Umbilical cord (tissue), 2 donors: ENCODE results near the gene ZBTB5. TPM values are rescaled to one million over a fixed set of nuclear protein-coding genes. Genes with fewer than 3 reads are reported as not detected.

Experiments
- DNase-seq: peaks from one replicate; pipeline ENCODE4 v3.0.0-alpha.2; 2015; ENCODE audit warnings: low spot score
- total RNA-seq: library from RNA; depleted of rRNA; stranded (reverse); fragments of >200 nt; gene quantifications from one replicate; pipeline ENCODE4 v1.2.3, GENCODE V29; 2014; ENCODE audit warnings: low replicate concordance; ENCODE audit not compliant: insufficient read depth

The ZBTB5 gene
- total RNA-seq, 1 donor from 2014 or later, result 14.7 TPM

GRCh38 chr9:37424204-37424685, 41.0 kb downstream of the ZBTB5 start:
- DNase-seq, result no peak

DNA sequence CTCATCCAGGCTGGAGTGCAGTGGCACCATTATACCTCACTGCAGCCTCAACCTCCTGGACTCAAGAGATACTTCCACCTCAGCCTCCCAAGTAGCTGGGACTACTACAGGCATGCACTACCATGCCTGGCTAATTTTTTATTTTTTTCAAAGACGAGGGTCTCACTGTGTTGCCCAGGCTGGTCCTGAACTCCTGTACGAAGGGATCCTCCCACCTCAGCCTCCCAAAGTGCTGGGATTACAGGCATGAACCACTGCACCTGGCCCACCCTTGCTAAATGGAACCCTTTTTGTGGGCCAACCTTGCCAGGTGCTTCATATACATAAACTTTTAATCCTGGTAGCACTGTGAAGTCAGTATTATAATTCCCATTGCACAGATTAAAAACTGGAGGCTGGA, 41.7 kb downstream of the ZBTB5 start:
- DNase-seq, result no peak

DNA sequence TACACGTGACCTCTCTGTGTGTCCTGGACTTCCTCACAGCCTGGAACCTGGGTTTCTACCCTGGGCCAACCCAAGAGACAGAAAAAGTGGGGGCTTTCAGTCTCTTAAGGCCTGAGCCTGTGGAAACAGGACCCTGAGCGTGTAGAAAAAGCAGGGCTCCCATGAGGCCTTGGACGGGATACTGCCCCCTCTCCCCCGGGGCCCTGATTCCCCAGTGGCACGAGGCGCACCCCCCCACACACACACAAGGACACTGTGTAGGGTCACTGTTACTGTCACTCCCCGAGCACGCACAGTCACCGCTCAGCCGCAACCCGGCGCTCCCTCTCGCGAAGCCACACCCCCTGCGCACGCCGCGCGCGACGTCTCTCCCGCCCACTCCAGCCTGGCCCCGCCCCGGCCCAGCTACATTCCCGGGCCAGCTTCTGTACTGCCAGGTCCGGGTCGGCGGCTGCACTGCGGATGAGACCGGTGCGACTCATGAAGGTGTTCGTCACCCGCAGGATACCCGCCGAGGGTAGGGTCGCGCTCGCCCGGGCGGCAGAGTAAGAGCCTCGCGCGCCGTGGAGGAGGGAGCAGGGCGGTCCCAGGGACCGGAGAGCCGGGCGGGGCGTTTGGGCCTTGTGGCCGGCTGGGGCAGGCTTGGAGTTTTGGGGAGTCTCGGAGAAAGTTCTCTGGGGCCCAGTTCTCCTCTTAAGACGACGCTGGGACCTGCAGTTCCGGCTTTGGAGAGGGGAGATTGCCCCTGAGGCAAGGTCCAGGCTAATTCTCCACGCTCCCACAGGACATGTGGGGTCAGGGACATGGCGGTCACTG, 42.8 kb downstream of the ZBTB5 start, which contains the start of gene GRHPR:
GRHPR (plus strand) TSS at position 408 of the 816 bp plus-strand sequence; CDS start at position 463, 55 bp downstream.
- peak; percentile 88 for DNase-seq

DNA sequence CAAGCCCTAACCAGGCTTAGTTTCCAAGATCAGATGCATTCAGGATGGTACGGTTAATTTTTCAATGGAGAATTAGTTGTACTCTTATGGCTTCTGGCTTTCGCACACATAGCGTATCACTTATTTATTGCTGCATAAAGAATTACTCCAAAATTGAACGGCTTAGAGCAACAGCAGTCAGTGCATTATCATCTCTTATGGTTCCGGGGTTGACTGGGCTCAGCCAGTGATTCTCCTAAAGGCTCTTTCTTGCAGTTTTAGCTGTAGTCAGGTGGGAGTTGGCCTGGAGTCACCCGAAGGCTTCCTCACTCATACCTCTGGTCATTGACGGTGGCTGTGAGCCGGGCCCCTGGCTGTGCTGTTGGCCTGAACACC, 43.3 kb downstream of the ZBTB5 start:
- no peak for DNase-seq

DNA sequence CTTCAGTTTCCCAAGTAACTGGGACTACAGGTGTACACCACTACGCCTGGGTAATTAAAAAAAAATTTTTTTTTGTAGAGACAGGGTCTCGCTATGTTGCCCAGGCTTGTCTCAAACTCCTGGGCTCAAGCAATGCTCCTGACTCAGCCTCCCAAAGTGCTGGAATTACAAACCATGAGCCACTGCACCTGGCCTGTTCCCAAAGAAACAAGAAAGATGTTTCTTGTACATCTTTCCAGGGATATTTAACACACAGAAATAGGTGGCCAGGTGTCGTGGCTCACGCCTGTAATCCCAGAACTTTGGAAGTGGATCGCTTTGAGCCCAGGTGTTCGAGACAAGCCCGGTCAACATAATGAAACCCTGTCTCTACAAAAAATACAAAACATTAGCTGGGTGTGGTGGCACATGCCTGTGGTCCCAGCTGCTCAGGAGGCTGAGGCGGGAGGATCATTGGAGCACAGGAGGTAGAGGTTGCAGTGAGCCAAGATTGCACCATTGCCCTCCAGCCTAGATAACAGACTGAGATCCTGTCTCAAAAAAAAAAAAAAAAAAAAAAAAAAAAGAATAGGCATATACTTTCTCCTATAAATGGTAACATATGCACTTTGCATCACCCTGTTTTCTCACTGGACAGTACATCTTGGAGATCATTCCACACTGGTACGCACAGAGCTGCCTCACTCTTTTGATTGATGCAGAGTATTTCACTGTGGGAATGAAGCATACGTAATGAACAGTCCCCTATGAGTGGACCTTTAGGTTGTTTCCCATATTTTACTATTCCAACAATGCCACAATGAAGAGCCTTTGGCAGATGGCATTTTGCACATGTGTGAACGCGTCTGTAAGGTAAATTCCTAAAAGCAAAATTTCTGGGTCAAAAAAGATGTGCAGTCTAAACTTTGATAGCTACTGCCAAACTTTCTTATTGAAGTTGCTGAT, 44.7 kb downstream of the ZBTB5 start:
- DNase-seq, result no peak

DNA sequence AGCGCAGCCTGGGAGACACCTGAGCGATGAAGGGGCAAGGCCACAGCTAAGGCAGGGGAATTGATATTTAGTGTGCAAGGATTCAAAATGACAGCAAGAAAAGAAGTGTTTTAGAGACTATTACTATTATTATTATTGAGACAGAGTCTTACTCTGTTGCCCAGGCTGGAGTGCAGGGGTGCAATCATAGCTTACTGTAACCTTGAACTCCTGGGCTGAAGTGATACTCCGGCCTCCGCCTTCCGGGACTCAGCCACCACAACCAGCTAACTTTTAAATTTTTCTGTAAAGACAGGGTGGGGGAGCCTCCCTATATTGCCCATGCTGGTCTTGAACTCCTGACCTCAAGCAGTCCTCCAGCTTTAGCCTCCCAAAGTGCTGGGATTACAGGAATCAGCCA, 46.0 kb downstream of the ZBTB5 start:
- no peak for DNase-seq

DNA sequence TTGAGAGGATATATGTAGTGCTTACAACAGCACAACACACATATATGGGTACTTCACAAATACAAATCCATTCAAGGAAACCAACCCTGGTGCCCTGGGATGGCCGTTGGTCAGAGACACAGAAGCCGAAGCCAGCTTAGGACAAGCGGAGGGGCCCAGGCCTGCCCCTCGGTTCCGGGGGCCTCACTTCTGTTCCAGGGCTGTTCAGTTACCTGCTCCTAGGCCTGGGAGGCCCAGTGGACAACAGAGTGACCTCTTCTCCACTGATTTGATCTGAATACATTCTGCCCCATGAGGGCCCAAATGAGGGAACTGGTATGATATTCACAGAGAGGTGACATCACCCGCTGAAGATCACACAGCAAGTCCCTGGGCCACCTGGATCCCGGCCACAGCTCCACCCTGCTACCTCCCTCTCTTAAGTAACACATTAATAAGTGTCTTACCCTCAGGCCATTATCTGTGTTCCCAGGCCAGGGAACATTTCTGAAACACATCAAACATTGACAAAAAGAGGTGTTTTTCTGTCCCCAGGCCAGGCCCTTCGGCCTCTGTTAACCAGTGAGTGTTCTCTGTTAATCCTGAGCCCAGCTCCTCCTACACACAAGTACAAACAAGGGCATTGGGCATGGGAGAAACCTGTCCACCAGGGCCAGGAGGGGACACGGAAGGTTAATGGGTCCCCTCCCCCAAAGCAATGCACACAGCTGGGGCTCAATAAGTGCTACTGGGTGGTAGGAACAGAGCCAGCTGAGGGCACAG, 47.2 kb downstream of the ZBTB5 start:
- no peak for DNase-seq

DNA sequence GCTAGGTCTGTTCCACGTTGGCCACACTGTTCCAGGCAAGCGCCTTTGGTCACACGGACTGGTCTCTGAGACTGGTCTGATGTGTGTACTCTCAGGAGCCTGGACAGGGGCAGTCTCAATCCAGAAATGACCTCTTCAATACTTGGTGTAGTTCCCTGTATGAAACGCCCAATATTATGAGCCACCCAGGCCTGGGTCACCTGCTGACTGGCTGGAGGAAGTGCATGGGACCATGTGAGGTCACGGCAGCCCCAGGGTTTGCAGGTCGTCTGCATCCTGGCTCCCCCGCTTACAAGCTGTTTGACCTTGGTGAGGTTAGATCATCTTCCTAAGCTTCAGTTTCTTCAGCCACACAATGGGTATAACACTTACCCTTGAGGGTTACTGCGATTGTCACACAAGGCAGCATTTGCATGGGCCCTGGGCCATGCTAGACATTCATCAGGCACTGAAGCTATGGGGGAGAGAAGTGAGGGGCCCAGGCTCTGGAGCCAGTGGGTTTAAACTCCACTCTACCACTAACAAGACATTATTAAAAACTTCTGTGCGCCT, 47.9 kb downstream of the ZBTB5 start:
- DNase-seq, result no peak

DNA sequence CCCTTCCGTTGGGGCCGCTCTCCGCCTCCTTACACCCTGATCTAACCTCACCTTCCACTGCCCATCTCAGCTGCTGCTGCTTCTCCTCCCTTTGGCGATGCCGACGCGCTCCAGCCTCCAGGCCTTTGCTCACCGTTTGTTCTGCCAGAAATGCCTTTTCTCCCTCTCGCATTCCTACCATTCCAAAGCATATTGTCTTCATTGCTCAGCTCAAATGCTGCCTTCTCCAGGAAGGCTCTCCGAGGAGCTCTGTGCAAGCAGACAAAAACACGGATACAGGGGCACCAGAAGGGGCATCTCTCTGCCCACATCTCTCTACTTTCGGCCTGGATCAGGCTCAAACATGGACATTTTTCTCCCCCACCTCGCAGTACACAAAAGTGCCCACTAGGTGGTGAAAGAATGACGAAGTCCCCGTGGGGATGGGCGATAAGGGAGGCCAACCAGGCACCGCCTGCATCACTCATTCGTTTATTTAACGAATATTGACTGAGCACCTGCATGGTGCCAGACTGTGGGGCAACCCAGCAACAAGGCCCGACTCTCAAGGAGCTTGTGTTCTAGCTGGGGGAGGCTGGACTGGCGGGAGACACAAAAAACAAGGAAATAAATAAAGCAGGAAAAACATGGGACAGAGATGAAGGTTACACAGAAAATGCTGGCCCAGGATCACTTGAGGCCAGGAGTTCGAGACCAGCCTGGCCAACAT, 50.1 kb downstream of the ZBTB5 start:
- peak; percentile 75 for DNase-seq

- DNase-seq, result no peak
Measured at GRCh38 chr9:37414503-37414943, 50.7 kb downstream of the ZBTB5 start.

DNA sequence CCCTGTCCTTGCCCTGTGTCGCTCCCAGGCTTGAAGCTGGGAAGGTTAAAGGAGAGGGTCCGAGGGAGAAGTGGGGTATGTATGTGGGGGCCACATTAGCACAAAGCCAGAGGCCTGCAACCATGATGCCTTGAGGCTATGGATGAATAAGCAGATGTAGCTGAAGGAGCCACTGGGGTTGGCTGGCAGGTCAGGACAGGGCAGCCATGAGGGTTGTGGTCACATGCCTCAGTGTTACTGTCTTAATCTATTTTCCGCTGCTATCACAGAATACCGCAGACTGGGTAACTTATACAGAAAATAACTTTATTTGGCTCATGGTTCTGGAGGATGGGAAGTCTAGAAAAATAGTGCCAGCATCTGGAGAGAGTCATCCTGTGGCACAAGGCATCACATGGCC, 51.9 kb downstream of the ZBTB5 start:
- no peak for DNase-seq

- peak; percentile 43 for DNase-seq
Measured at GRCh38 chr9:37412431-37413151, 52.7 kb downstream of the ZBTB5 start.

DNA sequence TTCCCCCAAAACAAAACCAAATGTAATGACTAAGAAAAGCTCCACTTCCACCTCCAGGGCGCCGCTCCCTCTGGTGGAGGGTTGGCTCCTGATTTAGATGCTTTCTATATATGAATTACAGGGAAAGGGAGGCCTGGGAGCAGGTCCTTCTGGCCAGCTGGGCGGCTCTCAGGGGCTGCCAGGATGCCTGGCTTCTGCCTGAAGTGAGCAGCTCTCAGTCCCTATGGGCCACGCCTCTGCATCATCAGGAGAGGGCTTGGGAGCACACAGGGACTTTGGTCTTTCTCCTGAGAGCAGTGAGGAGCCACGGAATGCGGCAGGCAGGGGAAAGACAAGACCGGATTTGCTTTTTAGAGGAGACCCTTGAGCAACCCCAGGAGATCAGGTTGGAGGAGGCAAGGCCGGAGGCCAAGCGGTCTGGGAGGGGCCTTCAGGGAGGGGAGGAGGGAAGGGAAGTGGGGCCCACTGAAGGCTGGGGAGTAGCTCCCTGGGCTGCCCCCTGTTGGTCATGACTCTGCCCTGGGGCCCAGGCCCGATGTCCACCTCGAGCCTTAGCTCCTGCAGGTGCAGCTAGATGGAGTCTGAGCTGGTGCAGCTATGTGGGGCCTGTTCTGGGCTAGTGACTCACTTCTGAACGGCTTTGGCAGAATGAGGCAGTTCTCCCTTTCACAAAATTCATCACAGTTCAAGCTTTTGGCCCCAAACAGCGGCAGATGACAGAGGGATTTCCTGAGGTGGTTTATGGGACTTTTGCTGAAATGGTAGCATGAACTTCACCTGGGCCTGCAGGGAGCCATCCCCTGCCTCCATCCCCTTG, 54.1 kb downstream of the ZBTB5 start:
- no peak for DNase-seq

DNA sequence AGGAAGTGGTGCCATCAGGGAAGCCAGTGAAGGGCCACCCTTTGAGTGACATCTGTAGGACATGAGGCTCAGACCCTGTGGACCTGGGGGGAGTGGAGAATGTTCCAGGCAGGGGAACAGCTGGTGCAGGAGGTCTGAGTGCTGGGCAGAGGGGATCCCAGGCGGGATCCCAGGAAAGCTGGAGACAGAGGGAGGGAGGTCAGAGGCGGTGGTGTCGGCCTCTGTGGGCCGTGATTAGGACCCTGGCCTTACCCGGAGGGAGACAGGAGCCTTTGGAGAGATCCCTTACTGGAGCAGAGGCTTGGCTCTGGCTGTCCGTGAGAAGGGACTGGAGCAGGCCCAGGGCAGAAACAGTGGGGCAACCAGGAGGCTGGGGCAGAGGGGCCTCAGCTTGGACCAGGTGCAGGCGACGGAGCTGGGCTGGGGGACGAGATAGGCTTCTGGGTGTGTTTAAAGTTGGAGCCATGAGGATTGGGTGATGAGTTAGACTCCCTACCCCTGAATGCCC, 54.8 kb downstream of the ZBTB5 start:
- DNase-seq, result no peak

DNA sequence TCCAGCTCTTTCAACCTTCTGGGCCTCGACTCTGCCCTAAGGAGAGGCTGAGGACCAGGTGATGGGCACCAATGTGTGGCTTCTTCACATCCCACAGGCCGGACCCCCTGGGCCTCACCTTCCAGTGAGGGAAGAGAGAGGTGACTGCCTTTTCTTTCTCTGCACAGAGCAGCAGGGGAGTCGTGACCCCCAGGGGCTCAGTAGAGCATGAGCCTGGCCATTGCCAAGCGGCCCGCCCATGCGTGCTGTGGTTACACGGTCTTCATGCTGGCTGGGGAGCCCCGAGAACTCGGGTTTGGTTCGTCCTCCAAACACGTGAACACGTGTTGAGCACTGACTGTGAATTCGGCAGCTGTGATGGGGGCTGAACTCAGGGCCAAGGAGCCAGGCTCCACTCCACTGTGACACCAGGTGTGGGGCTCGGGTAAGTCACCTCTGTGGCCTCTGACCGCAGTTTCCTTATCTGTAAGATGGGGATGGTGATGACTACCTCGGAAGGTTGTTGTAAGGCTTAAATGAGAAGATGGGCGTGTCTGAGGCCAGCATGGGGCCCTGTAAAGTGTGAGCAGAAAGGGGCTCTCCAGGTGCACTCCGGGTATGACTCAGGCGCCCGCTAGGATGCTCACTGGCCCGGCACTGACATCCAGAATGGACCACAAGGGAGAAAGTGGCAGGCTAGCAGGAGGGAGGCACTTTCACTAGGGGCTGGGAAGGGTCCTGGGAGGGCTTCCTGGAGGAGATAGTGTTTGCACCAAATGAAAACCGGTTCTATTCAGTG, 56.1 kb downstream of the ZBTB5 start:
- no peak for DNase-seq

GRCh38 chr9:37407468-37407867, 57.8 kb downstream of the ZBTB5 start:
- DNase-seq, result no peak

DNA sequence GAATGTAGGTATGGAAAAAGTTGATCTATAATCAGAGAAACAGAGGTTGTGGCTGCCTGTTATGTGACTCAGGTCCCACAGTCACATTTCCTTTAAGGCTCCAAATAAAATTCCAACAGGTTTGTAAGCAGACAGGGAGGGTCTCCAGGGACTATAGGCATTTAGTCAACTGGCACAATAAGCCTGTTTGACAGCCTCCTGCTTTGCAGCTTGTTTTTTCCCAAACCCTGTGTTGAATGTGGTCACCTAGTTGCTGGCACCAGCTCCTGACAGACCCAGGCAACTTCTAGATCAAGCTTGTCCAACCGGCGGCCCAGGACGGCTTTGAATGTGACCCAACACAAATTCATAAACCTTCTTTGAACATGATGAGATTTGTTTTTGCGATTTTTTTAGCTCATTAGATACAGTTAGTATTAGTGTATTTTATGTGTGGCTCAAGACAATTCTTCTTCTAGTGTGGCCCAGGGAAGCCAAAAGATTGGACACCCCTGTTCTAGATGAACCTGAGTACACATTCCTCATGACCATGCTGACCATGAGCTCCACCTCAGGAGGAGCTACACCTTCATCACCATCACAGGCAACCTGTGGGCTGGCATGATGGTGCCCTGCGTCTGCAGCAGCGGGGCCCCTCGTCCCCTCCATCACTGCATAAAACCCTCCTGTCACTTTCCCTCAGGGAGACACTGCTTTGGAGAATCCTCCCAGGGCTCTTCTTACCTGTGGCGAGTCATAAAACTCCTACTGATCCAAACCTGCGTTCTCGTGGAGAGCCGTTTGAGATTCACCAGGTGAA, 58.4 kb downstream of the ZBTB5 start:
- DNase-seq, result no peak
